H9 (cell line): ENCODE measurements around the gene FGFBP2. TPM values are rescaled to one million over a fixed set of nuclear protein-coding genes. Genes with fewer than 3 reads are reported as not detected.

Source experiments
- DNase-seq: peaks from one replicate; pipeline ENCODE4 v3.0.0-alpha.2; 2017
- H2AFZ ChIP-seq: one replicate; pipeline ENCODE4 v1.6.1; 2013; ENCODE audit warnings: mild to moderate bottlenecking, low read length, control low read depth, moderate library complexity
- H2AK5ac ChIP-seq: 2 replicates; pipeline ENCODE4 v1.6.1; 2013; ENCODE audit warnings: low read length, control low read depth, mixed read lengths; ENCODE audit not compliant: insufficient read length
- H2BK120ac ChIP-seq: one replicate; pipeline ENCODE4 v1.6.1; 2013; ENCODE audit warnings: low read depth, mild to moderate bottlenecking, low read length, control low read depth, inconsistent platforms; ENCODE audit not compliant: poor library complexity, severe bottlenecking
- H2BK12ac ChIP-seq: 2 replicates; pipeline ENCODE4 v1.6.1; 2013; ENCODE audit warnings: low read length, control low read depth, mixed read lengths, low read depth; ENCODE audit not compliant: insufficient read length
- H2BK15ac ChIP-seq: 2 replicates; pipeline ENCODE4 v1.6.1; 2013; ENCODE audit warnings: low read depth, low read length, control low read depth
- H2BK20ac ChIP-seq: one replicate; pipeline ENCODE4 v1.6.1; 2013; ENCODE audit warnings: low read depth, mild to moderate bottlenecking, low read length, control low read depth, inconsistent platforms; ENCODE audit not compliant: poor library complexity, severe bottlenecking
- H2BK5ac ChIP-seq: 2 replicates; pipeline ENCODE4 v1.6.1; 2013; ENCODE audit warnings: low read length, control low read depth, mixed read lengths; ENCODE audit not compliant: insufficient read length
- H3K14ac ChIP-seq: 2 replicates; pipeline ENCODE4 v1.6.1; 2013; ENCODE audit warnings: low read length, control low read depth; ENCODE audit not compliant: insufficient read depth
- H3K18ac ChIP-seq: 2 replicates; pipeline ENCODE4 v1.6.1; 2013; ENCODE audit warnings: low read depth, mild to moderate bottlenecking, mixed read lengths, low read length, control low read depth; ENCODE audit not compliant: insufficient read length
- H3K23ac ChIP-seq: 2 replicates; pipeline ENCODE4 v1.6.1; 2013; ENCODE audit warnings: low read length, control low read depth, mixed read lengths, low read depth; ENCODE audit not compliant: insufficient read length
- H3K23me2 ChIP-seq: 2 replicates; pipeline ENCODE4 v1.6.1; 2013; ENCODE audit warnings: low read depth, mild to moderate bottlenecking, mixed read lengths, low read length, control low read depth; ENCODE audit not compliant: insufficient read length, poor library complexity, severe bottlenecking
- H3K27ac ChIP-seq: 2 replicates; pipeline ENCODE4 v1.5.1; 2013; ENCODE audit warnings: low read length, control low read depth, mixed read lengths, low read depth; ENCODE audit not compliant: insufficient read length
- H3K27me3 ChIP-seq: 2 replicates; pipeline ENCODE4 v1.6.1; 2013; ENCODE audit warnings: low read length, control low read depth, inconsistent platforms; ENCODE audit not compliant: insufficient read depth
- H3K4ac ChIP-seq: 2 replicates; pipeline ENCODE4 v1.6.1; 2013; ENCODE audit warnings: low read depth, mild to moderate bottlenecking, control low read depth, inconsistent platforms, low read length, moderate library complexity
- H3K4me1 ChIP-seq: 2 replicates; pipeline ENCODE4 v1.6.1; 2013; ENCODE audit warnings: low read length, control low read depth, inconsistent platforms; ENCODE audit not compliant: insufficient read depth
- H3K4me2 ChIP-seq: 2 replicates; pipeline ENCODE4 v1.6.1; 2013; ENCODE audit warnings: low read length, control low read depth, mixed read lengths; ENCODE audit not compliant: insufficient read length, insufficient read depth
- H3K56ac ChIP-seq: 2 replicates; pipeline ENCODE4 v1.6.1; 2013; ENCODE audit warnings: low read depth, mild to moderate bottlenecking, mixed read lengths, low read length, control low read depth; ENCODE audit not compliant: insufficient read length
- H3K79me1 ChIP-seq: 2 replicates; pipeline ENCODE4 v1.6.1; 2013; ENCODE audit warnings: low read depth, mild to moderate bottlenecking, moderate library complexity, low read length, control low read depth, inconsistent platforms; ENCODE audit not compliant: insufficient read depth, poor library complexity, severe bottlenecking
- H3K79me2 ChIP-seq: 2 replicates; pipeline ENCODE4 v1.6.1; 2013; ENCODE audit warnings: low read length, control low read depth, inconsistent platforms; ENCODE audit not compliant: insufficient read depth
- H3K9ac ChIP-seq: 2 replicates; pipeline ENCODE4 v1.6.1; 2013; ENCODE audit warnings: low read length, control low read depth, mixed read lengths; ENCODE audit not compliant: insufficient read length; ENCODE audit errors: extremely low read depth
- H3K9me3 ChIP-seq: one replicate; pipeline ENCODE4 v1.6.1; 2013; ENCODE audit warnings: low read depth, low read length, inconsistent platforms; ENCODE audit not compliant: control insufficient read depth
- H3T11ph ChIP-seq: one replicate; pipeline ENCODE4 v1.6.1; 2013; ENCODE audit warnings: mild to moderate bottlenecking, low read length, control low read depth, inconsistent platforms
- H4K20me1 ChIP-seq: one replicate; pipeline ENCODE4 v1.6.1; 2013; ENCODE audit not compliant: control insufficient read depth, insufficient read length, insufficient read depth
- H4K5ac ChIP-seq: 2 replicates; pipeline ENCODE4 v1.6.1; 2013; ENCODE audit warnings: low read depth, mild to moderate bottlenecking, mixed read lengths, low read length, control low read depth; ENCODE audit not compliant: insufficient read length
- H4K8ac ChIP-seq: replicated peaks from 2 replicates; pipeline ENCODE4 v1.6.1; 2013; ENCODE audit warnings: low read length, control low read depth, mixed read lengths, low read depth; ENCODE audit not compliant: insufficient read length
- H4K91ac ChIP-seq: 2 replicates; pipeline ENCODE4 v1.6.1; 2013; ENCODE audit warnings: low read depth, mild to moderate bottlenecking, moderate library complexity, mixed read lengths, low read length, control low read depth; ENCODE audit not compliant: insufficient read length
- H3K27ac Mint-ChIP-seq, 3 experiments: 2 replicates in 2 of 3; 3 replicates in 1 of 3; pipeline ENCODE4 v1.8.0; 2020 to 2021; ENCODE audit warnings: mixed read lengths in 3 of 3, mild to moderate bottlenecking in 1 of 3, moderate library complexity in 1 of 3
- H3K27me3 Mint-ChIP-seq: 2 replicates; pipeline ENCODE4 v1.8.0; 2021; ENCODE audit warnings: low read depth, mild to moderate bottlenecking, moderate library complexity, mixed read lengths
- H3K36me3 Mint-ChIP-seq, 3 experiments: 2 replicates in 2 of 3; 3 replicates in 1 of 3; pipeline ENCODE4 v1.8.0; 2020 to 2021; ENCODE audit warnings: low read depth in 3 of 3, mixed read lengths in 3 of 3; ENCODE audit not compliant: insufficient read depth in 1 of 3
- H3K4me1 Mint-ChIP-seq, 2 experiments: 2 replicates each; pipeline ENCODE4 v1.8.0; 2020; ENCODE audit warnings: mixed read lengths in 2 of 2
- H3K4me3 Mint-ChIP-seq, 2 experiments: 2 replicates in 1 of 2; 3 replicates in 1 of 2; pipeline ENCODE4 v1.8.0; 2020 to 2021; ENCODE audit warnings: mild to moderate bottlenecking in 2 of 2, mixed read lengths in 2 of 2, moderate library complexity in 1 of 2
- H3K9me3 Mint-ChIP-seq, 2 experiments: 2 replicates in 1 of 2; 3 replicates in 1 of 2; pipeline ENCODE4 v1.8.0; 2020; ENCODE audit warnings: mild to moderate bottlenecking in 2 of 2, mixed read lengths in 2 of 2, moderate library complexity in 1 of 2
- WGBS: extraction: QIAGEN DNeasy Blood & Tissue Kit; methylation state at CpG from one replicate; pipeline ENCODE4 v1.1.7; 2013; ENCODE audit warnings: missing lambda C conversion rate, low lambda C conversion rate, mixed read lengths; ENCODE audit not compliant: insufficient read length; ENCODE audit errors: extremely low coverage; 5-methylcytosine and 5-hydroxymethylcytosine counted together
- total RNA-seq: library from RNA; stranded (reverse); gene quantifications from 2 replicates; pipeline ENCODE4 v1.2.1, GENCODE V29; 2021
- TF ChIP-seq, protein P1 (sequence below): fragments of 200-600 bp; sonication (generic); conservative IDR thresholded peaks from 3 replicates; pipeline ENCODE4 v1.8.0; 2021; ENCODE audit warnings: antibody characterized with exemption, mild to moderate bottlenecking

Gene FGFBP2
- total RNA-seq, 1 experiment from 2014 or later = not detected

DNA sequence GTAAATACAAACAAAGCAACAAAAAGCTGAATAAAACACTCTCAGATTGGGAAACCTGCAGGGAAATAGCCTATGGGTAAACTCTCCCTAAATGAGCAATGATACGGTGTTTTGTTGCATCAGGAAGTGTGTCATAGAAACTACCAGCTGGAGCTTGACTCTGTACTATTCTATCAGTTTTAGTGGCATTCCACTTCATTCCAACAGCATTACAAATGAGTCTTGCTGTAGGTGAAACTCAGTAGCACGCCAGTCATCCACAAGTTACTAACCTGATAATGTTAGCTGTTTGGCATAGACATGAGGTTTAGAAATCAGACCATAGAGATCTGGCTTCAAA lies 49.4 kb downstream of the FGFBP2 start:
- no CpG with 5 or more reads among the region's 2 CpGs for WGBS
- Histone ChIP-seq H3K9ac (no peak overlapping the region), H2BK120ac (no peak overlapping the region), H3K4me1 (no peaks in the 10 kb centered on the region), H4K91ac (no peak overlapping the region), H4K8ac (no peak overlapping the region), H3K9me3 (peaks cover 11% of the 10 kb centered on the region), H2BK20ac (no peak overlapping the region), H4K20me1 (no peaks in the 10 kb centered on the region), H2BK5ac (no peak overlapping the region), H3K14ac (no peak overlapping the region), H2BK12ac (no peak overlapping the region), H3K4ac (no peak overlapping the region), H3K18ac (no peak overlapping the region), H3K4me2 (no peak overlapping the region), H4K5ac (no peak overlapping the region), H3K79me1 (no peaks in the 10 kb centered on the region), H2BK15ac (no peak overlapping the region), H3K27ac (no peak overlapping the region), H3T11ph (no peak overlapping the region), H3K23ac (no peak overlapping the region), H3K56ac (no peak overlapping the region), H2AK5ac (no peak overlapping the region), H3K79me2 (no peaks in the 10 kb centered on the region), H3K23me2 (no peaks in the 10 kb centered on the region), H2AFZ (no peak overlapping the region), H3K27me3 (no peaks in the 10 kb centered on the region)
- no peaks in the 10 kb centered on the region; the same call in none of the 2 replicates for H3K27me3 Mint-ChIP-seq
- no peak overlapping the region for H3K4me3 Mint-ChIP-seq
- H3K4me1 Mint-ChIP-seq = peaks cover 0 to 2% of the 10 kb centered on the region in 2 experiments; a peak in 1 of 4 replicates
- DNase-seq = no peak
- peaks cover 9 to 10% of the 10 kb centered on the region in 2 experiments for H3K9me3 Mint-ChIP-seq
- TF ChIP-seq, protein P1, sequence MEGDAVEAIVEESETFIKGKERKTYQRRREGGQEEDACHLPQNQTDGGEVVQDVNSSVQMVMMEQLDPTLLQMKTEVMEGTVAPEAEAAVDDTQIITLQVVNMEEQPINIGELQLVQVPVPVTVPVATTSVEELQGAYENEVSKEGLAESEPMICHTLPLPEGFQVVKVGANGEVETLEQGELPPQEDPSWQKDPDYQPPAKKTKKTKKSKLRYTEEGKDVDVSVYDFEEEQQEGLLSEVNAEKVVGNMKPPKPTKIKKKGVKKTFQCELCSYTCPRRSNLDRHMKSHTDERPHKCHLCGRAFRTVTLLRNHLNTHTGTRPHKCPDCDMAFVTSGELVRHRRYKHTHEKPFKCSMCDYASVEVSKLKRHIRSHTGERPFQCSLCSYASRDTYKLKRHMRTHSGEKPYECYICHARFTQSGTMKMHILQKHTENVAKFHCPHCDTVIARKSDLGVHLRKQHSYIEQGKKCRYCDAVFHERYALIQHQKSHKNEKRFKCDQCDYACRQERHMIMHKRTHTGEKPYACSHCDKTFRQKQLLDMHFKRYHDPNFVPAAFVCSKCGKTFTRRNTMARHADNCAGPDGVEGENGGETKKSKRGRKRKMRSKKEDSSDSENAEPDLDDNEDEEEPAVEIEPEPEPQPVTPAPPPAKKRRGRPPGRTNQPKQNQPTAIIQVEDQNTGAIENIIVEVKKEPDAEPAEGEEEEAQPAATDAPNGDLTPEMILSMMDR = no peak
- H3K27ac Mint-ChIP-seq = no peak overlapping the region
- H3K36me3 Mint-ChIP-seq = peaks cover 0 to 10% (median 6%) of the 10 kb centered on the region in 3 experiments; a peak in 6 of 7 replicates
